Esophagus squamous epithelium (tissue), 5 donors: ENCODE measurements around the gene EIF3D. TPM values are rescaled to one million over a fixed set of nuclear protein-coding genes. Genes with fewer than 3 reads are reported as not detected.

ENCODE experiments used
- DNase-seq: peaks from one replicate; lab custom pipeline; 2025; lab: John Stamatoyannopoulos, UW
- H3K27ac ChIP-seq, 4 donors: fragments of 200-600 bp; sonication (generic); one replicate each; pipeline ENCODE4 v1.5.1; 2016 to 2019; ENCODE audit warnings: mild to moderate bottlenecking in 1 of 4
- H3K27me3 ChIP-seq, 4 donors: fragments of 200-600 bp; sonication (generic); 1 replicate in 3 of 4; 2 replicates in 1 of 4; pipeline versions ENCODE4 v1.5.1 to v1.6.0; 2017 to 2021; ENCODE audit warnings: antibody characterized with exemption in 1 of 4
- H3K36me3 ChIP-seq, 3 donors: fragments of 200-600 bp; sonication (generic); one replicate each; pipeline ENCODE4 v1.5.1; 2016 to 2019
- H3K4me1 ChIP-seq, 3 donors: fragments of 200-600 bp; sonication (generic); one replicate each; pipeline ENCODE4 v1.5.1; 2017 to 2019
- H3K4me3 ChIP-seq, 4 donors: fragments of 200-600 bp; sonication (generic); 1 replicate in 3 of 4; 2 replicates in 1 of 4; pipeline ENCODE4 v1.5.1; 2016 to 2019; ENCODE audit warnings: mild to moderate bottlenecking in 2 of 4, moderate library complexity in 1 of 4
- H3K9me3 ChIP-seq, 3 donors: fragments of 200-600 bp; sonication (generic); one replicate each; pipeline ENCODE4 v1.5.1; 2016 to 2019
- CTCF ChIP-seq, 6 experiments: fragments of 450-650 bp in 4 of 6; fragments of 200-600 bp in 2 of 6; sonication (generic) in 2 of 6; IDR thresholded peaks; one replicate each; pipeline ENCODE4 v1.5.1; 2016 to 2019; ENCODE audit warnings: antibody characterized with exemption in 6 of 6, mild to moderate bottlenecking in 4 of 6, moderate library complexity in 4 of 6
- POLR2A ChIP-seq, 4 donors: fragments of 450-650 bp; IDR thresholded peaks; one replicate each; pipeline ENCODE4 v1.6.1; 2017; ENCODE audit warnings: antibody characterized with exemption in 4 of 4, mild to moderate bottlenecking in 4 of 4, moderate library complexity in 3 of 4
- WGBS, 2 donors: methylation state at CpG; one replicate each; pipeline ENCODE4 v1.1.5; 2018; 5-methylcytosine and 5-hydroxymethylcytosine counted together
- intact Hi-C: fragments of 100-400 bp; cut with DNase I; formaldehyde crosslinking; loops from one replicate; pipeline ENCODE4 v1.15.0; 2022
- total RNA-seq, 4 donors: library from RNA; depleted of rRNA; stranded (reverse); fragments of >200 nt; gene quantifications; one replicate each; pipeline ENCODE4 v1.1.0, GENCODE V29; 2016
- donor health status: DM: yes; HTN: yes; CAD: no.

The EIF3D gene
- total RNA-seq, 4 donors from 2014 or later: 250 to 385 (median 268) TPM

GRCh38 chr22:36469094-36469710 lies 59.8 kb downstream of the EIF3D start:
- WGBS, 2 donors: 76 to 81% methylated on average over 11 of the region's 14 CpGs
- H3K9me3 ChIP-seq: no peaks in the 10 kb centered on the region
- no peak overlapping the region for H3K4me3 ChIP-seq
- H3K27me3 ChIP-seq: no peaks in the 10 kb centered on the region
- DNase-seq: no peak
- peaks cover 0 to 61% (median 12%) of the 10 kb centered on the region in 3 donors for H3K36me3 ChIP-seq
- TF ChIP-seq CTCF (IDR thresholded peaks at IDR 0.05) (no peak), POLR2A (IDR thresholded peaks at IDR 0.05) (no peak)
- intact Hi-C loops: no loop called here
- peaks cover 28 to 90% (median 42%) of the 10 kb centered on the region in 3 donors for H3K4me1 ChIP-seq
- H3K27ac ChIP-seq: peak overlapping the region; percentile 61 to 88 (median 86)

GRCh38 chr22:36467946-36468345 lies 61.0 kb downstream of the EIF3D start:
- TF ChIP-seq CTCF (IDR thresholded peaks at IDR 0.05) (no peak), POLR2A (IDR thresholded peaks at IDR 0.05) (no peak)

GRCh38 chr22:36467042-36467810 lies 61.7 kb downstream of the EIF3D start:
- WGBS, 2 donors: 53 to 71% methylated on average over 3 to 11 of the region's 14 CpGs
- intact Hi-C loops: no loop called here

More at GRCh38 chr22:36467946-36468345, 61.0 kb downstream of the EIF3D start:
- WGBS, 2 donors: 40 to 55% methylated on average over 5 to 7 of the region's 7 CpGs
- H3K27ac ChIP-seq: peak overlapping the region in 3 of 4 donors; percentile 87 to 92 (median 88)
- no peak for DNase-seq
- intact Hi-C loops: no loop called here
- peaks cover 29 to 86% (median 44%) of the 10 kb centered on the region in 3 donors for H3K4me1 ChIP-seq
- no peaks in the 10 kb centered on the region for H3K9me3 ChIP-seq
- H3K36me3 ChIP-seq: peaks cover 0 to 48% (median 3%) of the 10 kb centered on the region in 3 donors
- no peak overlapping the region for H3K4me3 ChIP-seq
- no peaks in the 10 kb centered on the region for H3K27me3 ChIP-seq

GRCh38 chr22:36466258-36466657 lies 62.7 kb downstream of the EIF3D start:
- intact Hi-C loops: no loop called here
- TF ChIP-seq POLR2A (IDR thresholded peaks at IDR 0.05): no peak
- no peak for TF ChIP-seq CTCF (IDR thresholded peaks at IDR 0.05)
- H3K4me1 ChIP-seq: peaks cover 35 to 87% (median 52%) of the 10 kb centered on the region in 3 donors

More at GRCh38 chr22:36467042-36467810, 61.7 kb downstream of the EIF3D start:
- Histone ChIP-seq H3K9me3 (no peaks in the 10 kb centered on the region), H3K27ac (peak overlapping the region; percentile 84 to 92 (median 88)), H3K36me3 (peaks cover 0 to 41% (median 3%) of the 10 kb centered on the region in 3 donors), H3K4me3 (no peak overlapping the region), H3K4me1 (peaks cover 29 to 85% (median 47%) of the 10 kb centered on the region in 3 donors), H3K27me3 (no peaks in the 10 kb centered on the region)
- DNase-seq: no peak
- TF ChIP-seq CTCF (IDR thresholded peaks at IDR 0.05) (no peak), POLR2A (IDR thresholded peaks at IDR 0.05) (no peak)

More at GRCh38 chr22:36466258-36466657, 62.7 kb downstream of the EIF3D start:
- no peak for DNase-seq
- H3K27ac ChIP-seq: peak overlapping the region; percentile 84 to 92 (median 88)
- WGBS, 2 donors: 58 to 93% methylated on average over 2 of the region's 7 CpGs
- H3K27me3 ChIP-seq: no peaks in the 10 kb centered on the region
- H3K9me3 ChIP-seq: no peaks in the 10 kb centered on the region
- no peak overlapping the region for H3K4me3 ChIP-seq
- H3K36me3 ChIP-seq: peaks cover 0 to 33% (median 3%) of the 10 kb centered on the region in 3 donors
